HG02973 (cell line): ENCODE results near the gene MAML3.

Source experiments
- ATAC-seq: cut with Tn5 transposase; IDR thresholded peaks from one replicate; pipeline ENCODE4 v1.9.1; 2021; ENCODE audit warnings: moderate library complexity; ENCODE audit not compliant: unreplicated experiment

Gene MAML3

DNA sequence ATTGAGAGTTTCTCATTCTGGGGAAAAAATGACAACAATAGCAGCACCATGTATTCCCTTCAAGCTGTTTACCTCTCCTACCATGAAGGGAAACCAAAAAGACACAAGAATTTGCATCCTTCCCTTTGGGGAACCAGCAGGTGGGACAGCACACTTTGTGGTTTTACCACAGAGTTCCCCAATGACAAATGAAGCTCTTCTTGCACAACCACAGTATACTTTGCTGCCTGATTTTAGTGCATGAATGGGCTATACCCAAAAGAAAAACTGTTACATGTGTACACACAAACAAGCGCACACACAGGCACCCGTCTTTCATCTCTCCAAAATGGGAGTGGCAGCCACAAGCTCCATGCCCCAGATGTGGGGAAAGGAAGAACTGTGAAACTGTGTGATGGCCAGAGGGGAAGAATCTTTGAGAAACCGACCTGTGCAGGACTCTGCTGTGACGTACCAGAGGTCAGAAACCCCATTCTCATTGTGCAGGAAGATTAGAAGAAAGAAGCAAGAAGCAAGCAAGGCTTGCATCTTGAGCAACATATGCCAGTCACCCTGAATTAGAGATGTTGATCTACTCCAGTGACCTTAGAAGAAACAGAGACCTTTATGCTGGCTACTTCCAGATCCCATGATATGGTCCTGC is 2.7 kb upstream of the MAML3 start:
- peak; percentile 62 for ATAC-seq

DNA sequence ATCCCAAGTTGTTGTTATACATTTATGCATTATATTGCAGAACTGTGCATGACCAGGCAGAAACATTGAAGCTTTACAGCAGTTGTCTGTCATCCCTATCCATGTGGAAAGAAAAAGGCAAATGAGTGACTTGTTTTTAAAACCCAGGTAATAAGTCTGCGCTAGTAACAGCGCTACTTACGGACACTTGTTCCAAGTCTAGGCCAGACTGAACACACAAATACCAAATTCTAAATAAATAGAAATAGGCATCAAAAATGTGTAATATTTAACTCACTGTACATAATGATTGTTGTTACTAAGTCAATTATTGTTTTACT is 548 bp upstream of the MAML3 start:
- ATAC-seq = no peak

DNA sequence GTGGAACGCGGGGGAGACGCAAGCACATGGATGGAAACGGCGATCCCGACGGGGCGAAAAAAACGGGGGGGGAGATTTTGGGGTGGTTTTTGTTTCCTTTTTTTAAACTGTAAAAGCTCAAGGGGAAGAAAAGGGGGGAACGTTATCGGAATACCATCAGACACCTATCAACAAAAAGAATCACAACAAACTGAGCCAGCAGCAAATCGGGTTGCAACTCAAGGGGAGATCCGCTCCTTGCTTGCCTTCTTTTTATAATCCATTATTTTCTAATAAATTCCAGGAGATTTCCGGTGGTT is 616 bp downstream of the MAML3 start:
- no peak for ATAC-seq

DNA sequence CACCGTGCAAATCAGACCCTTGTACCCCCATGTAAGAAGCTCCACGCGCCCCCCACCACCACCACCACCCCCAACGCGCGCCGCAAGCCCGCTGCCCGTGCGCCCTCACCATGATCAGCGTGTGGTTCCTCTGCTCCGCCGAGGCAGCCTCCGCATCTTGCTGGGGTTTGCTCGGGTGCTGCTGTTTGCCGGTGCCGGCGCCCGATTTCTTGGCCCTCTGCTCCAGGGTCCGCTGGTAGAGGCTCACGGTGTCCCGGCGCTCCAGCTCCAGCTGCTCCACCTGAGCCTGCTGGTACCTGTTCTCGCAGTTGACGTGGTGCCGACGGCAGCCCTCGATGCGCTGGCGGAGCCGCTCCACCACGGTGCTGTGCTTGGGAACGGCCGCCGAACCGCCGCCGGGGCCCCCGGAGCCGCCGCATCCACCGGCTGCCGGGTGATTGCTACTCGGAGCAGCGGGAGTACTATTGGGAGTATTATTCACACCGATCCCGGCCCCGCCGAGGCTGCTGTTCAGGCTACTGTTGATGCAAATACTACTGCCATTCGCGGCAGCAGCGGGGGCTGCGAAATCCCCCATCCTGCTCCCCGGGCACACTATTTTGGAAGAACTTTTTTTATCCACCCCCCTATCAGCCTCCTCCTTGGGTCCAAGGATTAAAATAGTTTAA is 1.1 kb downstream of the MAML3 start:
- ATAC-seq = no peak

DNA sequence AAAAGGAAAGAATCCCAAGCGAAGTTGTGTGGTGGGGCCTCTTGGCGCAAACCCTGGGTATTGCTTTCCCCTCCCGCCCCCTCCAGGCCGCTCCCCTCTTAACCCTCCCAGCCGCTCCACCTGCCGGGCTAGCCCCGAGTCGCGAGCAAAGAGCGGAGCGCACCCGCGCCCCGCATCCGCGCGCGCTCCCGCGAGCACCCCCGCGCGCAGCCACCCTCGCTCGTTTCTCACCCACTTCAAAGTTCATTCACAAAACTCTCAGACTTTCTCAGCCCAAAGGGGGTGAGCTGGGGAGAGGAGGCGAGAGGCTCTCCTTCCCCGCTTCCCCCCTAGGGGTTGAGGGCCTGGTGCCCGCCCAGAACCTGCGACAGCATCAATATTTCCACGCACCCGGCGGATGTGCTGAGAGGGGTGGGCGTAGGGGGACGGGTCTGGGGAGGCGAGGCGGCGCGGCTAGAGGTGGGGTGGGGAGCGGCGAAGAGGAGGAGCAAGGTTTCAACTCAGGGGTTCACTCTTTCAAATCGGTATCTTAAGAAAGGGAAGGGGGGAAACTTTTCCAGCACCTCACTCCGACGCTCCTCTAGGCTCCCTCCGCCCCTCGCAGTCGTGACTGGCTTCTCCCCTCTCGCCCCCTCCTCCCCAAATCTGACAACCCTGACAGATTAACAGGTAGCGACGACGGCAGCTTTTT is 1.8 kb downstream of the MAML3 start:
- no peak for ATAC-seq

DNA sequence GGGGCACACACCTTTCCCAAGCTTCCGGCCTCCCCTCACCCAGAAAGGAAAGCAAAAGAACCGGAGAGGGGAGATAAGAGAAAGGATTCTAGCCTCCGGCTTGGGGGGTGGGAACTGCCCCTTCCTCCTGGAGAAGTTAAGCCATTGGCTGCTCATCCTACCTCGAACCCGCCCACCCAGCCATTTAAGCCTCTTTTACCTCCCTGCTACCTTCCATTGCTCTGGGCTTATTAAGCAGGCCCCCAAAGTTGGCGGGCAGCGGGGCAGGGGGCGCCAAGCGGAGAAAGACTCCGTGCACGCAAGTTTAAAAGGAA is 2.3 kb downstream of the MAML3 start:
- ATAC-seq = no peak

DNA sequence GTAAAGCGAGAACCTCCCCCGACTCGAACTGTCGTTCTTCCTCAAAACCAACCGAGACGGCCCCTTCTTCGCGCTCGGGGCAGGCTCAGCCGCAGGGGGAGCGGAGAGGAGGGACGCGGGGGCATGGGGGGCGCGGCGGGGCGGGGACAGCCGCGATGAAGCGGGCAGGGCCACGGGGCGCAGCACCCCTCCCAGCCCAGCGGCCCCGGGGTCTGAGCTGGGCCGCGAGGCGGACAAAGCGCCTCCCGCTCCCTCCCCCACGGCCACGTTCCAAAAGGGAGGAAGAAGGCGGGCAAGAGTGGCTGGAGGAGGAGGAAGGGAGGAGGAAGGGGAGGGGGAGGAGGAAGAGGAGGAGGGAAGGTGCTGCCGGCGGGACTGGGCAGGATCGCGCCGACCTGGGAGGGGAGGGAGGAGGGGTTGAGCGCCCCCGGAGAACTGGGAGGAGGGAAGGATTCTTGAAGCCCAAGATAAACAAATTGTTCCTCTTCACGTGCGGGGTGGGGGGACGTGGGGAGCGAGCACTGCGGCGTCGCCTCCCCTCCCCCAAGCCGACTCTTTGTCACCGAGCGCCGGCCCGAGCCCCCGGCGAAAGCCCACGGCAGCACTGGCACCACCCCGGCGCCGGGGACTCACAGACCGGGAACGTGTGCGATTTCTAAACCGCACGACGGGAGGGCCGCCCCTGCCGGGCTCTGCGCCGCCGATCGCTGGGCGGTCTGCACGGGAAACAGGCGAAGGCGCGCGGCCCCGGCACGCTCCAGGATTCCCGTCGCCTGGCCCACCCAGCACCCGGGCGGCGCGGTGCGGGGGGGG is 2.9 kb downstream of the MAML3 start:
- ATAC-seq = no peak

DNA sequence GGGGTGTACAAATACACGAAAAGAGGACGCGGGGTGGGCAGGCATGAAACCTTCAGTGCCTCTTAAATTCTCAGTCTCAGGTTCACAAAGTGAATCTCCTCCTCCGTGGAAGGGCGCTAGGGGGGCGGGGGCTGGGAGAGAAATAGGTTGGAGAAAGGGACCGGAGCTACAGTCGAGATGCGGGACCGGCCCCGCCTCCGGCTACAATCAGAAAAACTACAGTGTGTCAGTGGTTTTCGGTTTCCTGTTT is 3.4 kb downstream of the MAML3 start:
- no peak for ATAC-seq

DNA sequence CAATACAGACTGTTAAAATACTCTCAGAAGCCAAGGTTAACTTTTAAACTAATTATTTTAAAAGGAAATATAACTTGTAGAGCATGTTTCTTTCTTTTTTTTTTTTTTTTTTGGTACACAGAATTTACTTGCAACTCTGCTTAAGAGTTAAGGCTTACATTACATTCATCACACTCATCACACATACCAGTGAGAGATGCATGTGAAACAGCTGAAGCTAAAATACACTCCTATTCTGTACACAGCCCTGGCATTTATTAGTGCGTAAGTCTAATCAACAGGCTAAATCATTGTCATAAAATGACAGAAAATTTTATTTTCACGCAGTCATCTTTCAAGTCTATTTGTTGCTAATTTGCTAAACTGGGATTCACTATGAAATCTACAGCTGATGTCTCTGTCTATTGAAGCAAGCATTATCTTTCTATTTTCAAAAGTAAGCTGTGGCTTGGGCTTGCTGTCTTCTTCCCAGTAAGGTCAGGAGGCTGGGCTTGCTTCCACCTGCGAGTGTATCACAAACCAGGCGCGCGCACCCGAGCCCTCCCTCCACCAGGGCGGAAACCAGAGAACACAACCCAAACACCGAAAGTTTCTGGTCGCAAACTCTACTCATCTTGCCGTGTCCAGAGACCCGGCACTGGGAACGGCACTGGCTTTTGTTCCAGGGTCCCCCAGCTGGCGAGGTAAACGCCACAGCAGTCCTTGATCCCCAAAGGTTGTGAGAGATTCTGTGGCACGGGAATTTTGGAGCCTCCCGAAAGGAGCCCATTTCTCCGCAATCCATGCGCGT is 3.9 kb downstream of the MAML3 start:
- no peak for ATAC-seq

DNA sequence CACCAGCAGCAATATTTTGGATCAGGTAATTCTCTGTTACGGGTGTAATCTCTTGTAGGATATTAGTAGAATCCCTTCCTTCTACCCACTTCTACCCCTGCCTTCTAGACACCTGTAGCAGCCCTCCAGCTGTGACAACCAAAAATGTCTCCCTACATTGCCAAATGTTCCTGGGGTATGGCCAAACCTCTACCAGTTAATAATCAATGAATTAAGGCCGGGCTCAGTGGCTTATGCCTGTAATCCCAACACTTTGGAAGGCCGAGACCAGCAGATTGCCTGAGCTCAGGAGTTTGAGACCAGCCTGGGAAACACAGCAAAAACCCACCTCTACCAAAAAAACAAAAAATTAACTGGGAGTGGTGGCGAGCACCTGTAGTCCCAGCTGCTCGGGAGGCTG is 9.9 kb downstream of the MAML3 start:
- ATAC-seq = no peak

DNA sequence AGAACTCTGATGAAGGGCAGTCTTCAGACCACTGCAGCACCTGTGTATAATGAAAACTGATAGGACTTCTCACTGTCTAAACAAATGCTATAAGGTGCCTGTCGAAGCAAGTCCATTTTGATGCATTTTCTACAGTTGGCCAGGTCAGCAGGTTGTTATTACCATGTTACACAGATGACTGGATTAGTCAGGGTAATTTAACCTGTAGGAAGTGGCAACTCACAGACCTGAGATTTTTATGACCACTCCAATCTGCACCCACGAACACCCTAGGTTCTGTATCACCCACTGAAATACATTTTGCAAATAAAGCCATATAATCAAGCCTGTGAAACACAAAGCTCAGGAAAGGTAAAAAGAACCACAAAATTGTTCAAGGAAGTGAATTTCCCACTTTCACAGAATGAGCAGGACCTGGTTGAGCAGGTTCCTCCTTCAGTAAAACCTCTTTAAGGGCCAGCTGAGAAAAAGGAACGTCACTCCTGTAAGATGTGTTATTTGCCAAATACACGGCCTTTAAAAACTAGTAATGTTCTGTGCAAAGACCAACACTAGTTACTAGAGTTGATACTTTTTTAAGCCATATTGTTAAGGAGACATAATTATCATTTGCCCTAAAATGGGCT is 12.7 kb downstream of the MAML3 start:
- ATAC-seq = no peak

DNA sequence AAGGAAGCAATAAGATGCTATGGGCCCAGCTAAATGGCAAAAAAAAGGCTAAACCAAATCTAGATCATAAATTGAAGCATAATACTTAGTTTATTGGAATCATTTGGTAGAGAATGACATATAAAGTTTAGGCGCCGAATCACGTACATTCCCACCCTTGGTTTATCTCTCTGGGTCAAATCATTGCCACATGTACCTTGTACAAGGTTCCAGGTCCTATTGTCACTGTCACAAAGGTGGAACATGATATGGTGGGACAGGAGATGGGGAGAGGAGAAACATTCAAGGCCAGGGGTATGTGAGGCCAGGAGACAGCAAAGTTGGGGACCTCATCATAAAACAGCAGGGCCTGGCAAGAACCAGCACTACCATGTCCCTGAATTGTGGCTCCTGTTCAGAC is 13.4 kb downstream of the MAML3 start:
- no peak for ATAC-seq

DNA sequence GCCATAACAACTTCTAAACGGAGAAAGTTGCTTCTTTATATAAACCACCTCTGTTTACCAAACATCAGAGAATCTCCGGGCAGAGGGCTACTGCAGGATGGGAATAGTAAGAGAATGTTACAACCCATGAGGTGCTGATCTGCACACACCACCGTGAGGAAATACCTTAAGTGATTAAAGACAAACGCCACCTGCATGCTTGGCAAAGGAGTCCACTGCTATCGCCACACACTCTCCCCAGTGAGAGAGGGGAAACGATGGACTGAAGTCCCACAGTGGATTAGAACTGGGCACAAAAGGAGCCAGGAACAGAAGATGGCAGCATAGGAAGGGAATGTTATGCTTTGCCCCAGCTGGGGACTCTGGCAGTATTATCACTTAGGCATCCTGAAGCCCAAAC is 15.6 kb downstream of the MAML3 start:
- no peak for ATAC-seq

DNA sequence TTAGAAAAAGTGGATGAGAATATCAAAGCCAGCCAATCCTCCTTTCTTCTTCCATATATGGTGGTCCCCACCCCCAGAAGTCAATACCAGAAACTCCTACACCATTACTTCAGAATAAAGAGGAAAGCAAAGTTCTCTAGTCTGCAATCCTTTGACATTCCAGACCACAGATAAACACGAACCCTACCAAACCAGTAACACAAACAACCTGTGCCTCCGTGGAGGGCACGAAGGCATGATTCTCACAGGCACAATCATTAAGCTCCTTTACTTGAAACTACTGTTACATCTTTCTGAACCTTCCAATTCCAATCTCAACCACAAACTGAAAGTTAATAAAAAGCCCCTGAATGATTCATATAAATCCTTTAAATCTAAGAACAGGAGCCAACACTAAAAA is 16.3 kb downstream of the MAML3 start:
- ATAC-seq = no peak

DNA sequence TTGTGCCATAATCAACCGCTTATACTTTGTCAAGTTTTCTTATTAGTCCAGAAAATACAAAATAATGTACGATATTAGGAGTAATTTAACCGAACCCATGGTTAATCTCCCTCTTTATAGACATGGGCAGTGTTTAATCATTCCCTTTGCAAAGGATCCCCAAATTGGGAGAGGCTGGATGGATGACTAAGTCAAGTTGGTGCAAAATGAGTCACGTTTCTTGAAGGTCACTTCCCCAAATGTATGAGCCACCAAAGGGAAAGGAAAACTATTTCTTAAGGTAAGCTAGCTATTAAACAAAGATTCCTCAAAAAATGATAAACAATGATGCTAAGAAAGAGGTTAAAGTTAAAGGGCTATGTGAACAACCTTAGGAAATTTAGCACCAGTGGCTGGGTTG is 17.5 kb downstream of the MAML3 start:
- no peak for ATAC-seq

DNA sequence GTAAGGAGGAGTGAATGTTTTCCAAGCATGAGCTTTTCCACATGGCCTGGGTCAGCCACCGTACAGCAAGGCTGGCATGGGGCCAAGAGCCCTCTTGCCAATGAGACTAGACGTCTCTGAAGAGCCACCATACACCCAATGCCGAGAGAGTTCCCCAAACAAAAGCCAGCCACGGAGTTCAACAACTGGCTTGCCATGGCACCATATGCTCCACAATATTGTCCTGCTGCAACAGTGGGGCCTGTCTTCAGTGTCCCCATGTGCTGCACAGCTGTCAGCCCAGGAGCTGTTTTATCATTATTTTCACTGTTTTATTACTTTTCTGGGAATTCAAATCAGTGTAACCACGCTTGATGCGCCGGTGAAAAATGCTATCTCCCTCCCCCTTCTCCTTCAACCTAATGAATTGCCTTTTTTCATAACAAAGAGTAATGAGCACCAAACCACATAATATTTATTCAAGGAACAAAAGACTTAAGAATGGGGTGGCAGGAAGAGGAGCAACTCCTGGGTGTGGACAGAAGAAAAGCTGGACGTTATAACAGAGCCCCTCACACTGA is 18.4 kb downstream of the MAML3 start:
- ATAC-seq = no peak

DNA sequence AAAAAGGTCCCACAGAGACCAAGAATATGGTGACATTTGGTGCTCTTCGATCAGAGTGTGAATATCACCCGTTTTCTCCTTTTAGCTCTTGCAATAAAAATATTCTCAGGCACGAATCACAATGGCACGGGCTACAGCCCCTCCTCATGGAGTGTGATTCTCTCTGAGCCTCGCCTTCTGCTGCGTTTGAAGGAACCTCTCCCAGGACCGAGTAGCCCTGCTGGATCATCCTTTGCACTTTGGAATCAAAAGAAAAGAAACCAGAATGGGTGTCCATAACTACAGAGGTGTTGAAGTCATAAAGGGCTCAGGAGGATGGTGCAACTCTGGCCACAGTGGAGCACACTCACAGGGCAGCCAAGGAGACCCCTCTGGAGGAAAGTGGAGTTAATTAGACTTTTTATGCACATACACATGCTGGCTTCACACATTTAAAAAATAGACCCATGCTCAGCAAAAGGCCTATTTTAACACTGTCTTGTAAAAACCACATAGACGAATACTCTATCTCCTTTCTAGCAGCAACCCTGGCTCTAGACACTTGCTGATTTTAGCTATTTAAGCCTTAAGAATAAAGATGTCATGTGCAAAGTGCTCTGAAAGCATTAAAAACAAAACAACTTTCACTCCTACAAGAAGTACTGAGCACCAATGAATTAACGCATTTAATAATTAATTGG is 19.1 kb downstream of the MAML3 start:
- ATAC-seq = no peak

DNA sequence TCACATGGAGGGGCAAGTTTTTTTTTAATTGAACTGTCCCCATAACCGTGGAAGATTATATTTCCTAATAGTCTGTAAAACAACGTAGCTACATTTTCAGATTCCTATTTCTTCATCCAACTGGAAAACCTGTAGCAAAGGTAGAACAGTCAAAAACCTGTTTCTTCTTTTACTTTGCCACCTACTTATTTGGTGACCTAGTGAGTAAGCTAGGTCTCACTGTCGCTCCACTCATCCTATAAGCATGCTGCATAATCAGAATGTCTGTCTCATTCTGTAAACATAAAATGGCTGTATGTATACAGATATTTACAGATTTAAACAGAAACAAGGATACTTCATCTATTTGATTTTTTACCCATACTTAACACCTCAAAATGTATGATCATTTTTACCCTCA is 20.4 kb downstream of the MAML3 start:
- ATAC-seq = no peak

DNA sequence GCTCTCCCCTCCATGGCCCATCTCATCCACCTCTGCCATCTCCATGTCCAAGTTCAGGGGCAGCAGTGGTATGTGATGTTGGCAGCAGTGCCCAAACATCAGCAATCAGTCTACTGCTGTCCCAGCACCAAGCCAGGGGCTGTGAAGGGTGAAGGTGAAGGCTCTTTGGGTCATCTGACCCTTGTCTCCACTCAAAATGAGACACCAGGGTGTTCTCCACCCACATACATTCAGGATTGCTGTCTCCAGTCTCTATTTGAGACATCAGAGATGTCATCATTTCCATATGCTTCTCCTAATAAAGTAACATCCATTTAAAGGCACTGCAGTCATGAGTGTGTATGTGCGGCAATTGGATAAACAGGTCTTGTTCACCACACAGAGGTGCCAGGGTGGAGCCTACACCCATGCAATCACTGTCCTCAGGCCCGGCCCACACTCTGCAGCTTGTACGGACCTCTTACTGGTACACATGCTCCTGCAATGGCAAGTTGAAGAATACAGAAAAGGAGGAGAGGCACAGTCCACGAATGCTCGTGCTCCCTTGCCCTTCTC is 22.2 kb downstream of the MAML3 start:
- no peak for ATAC-seq

DNA sequence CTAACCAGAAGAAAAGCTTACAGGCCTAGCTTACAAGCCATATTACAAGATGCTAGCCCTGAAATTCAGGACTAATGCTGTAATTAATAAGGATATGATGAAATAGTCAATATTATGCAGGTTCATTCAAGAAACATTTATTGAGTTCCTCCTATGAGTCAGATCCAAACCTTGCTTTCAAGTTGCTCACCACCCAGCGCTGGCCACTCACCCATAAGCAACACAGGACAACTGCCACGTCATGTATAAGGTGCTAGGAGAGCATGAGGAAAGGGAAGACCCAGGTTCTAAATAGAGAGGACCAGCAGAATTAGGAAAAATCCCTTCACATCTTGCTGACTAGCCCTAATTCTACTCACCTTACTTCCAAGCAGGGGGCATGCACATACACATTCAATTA is 23.3 kb downstream of the MAML3 start:
- no peak for ATAC-seq
